Measurements from ENCODE around the gene PLA2G6.

PLA2G6 gene

GRCh38 chr22:38108561-38109319 is 72.9 kb downstream of the PLA2G6 start:
- DNase-seq = no peak

- no peak for DNase-seq
Observed at GRCh38 chr22:38107692-38108515, 73.7 kb downstream of the PLA2G6 start.

GRCh38 chr22:38106814-38107578 is 74.6 kb downstream of the PLA2G6 start:
- DNase-seq = no peak

GRCh38 chr22:38104084-38104483 is 77.5 kb downstream of the PLA2G6 start:
- no peak for DNase-seq

GRCh38 chr22:38103641-38104040 is 78.0 kb downstream of the PLA2G6 start:
- no peak for DNase-seq

GRCh38 chr22:38098410-38099249 is 83.0 kb downstream of the PLA2G6 start:
- DNase-seq = no peak

- DNase-seq = no peak
Observed at GRCh38 chr22:38097557-38098409, 83.8 kb downstream of the PLA2G6 start.

GRCh38 chr22:38097058-38097457 is 84.6 kb downstream of the PLA2G6 start:
- DNase-seq = no peak

- DNase-seq = no peak
Observed at GRCh38 chr22:38089474-38089851, 92.2 kb downstream of the PLA2G6 start.

- no peak for DNase-seq
Observed at GRCh38 chr22:38088629-38089473, 92.8 kb downstream of the PLA2G6 start.

GRCh38 chr22:38087855-38088254 is 93.8 kb downstream of the PLA2G6 start:
- DNase-seq = no peak

- DNase-seq = no peak
Observed at GRCh38 chr22:38086942-38087341, 94.7 kb downstream of the PLA2G6 start.

- DNase-seq = no peak
Observed at GRCh38 chr22:38086001-38086845, 95.4 kb downstream of the PLA2G6 start.

GRCh38 chr22:38085501-38085900 is 96.1 kb downstream of the PLA2G6 start:
- DNase-seq = no peak

GRCh38 chr22:38085056-38085455 is 96.6 kb downstream of the PLA2G6 start:
- no peak for DNase-seq

GRCh38 chr22:38083931-38084631 is 97.5 kb downstream of the PLA2G6 start, which contains the start of gene SLC16A8:
SLC16A8 (minus strand) TSS chr22:38084184; CDS start chr22:38082873, 1,311 bp downstream.
- no peak for DNase-seq

- DNase-seq = no peak
Observed at GRCh38 chr22:38082986-38083710, 98.5 kb downstream of the PLA2G6 start.
